ENCODE measurements around the gene PTPRM. TPM values are rescaled to one million over a fixed set of nuclear protein-coding genes. Genes with fewer than 3 reads are reported as not detected.

Gene PTPRM
- polyA plus RNA-seq, 2 of the 4 experiments (the other 2 are of a cell fraction) = 44.5 to 199 TPM

GRCh38 chr18:8391068-8391467 is 824.0 kb downstream of the PTPRM start:
- TF ChIP-seq RFX5 (IDR thresholded peaks at IDR 0.05) = no peak
- TF ChIP-seq CEBPB (IDR thresholded peaks at IDR 0.05) = no peak
- no peak for TF ChIP-seq NR3C1 (IDR thresholded peaks at IDR 0.05)
- TF ChIP-seq ZFP36 (IDR thresholded peaks at IDR 0.05; ENCODE audit: borderline replicate concordance, partially characterized antibody) = no peak
- TF ChIP-seq, protein P1, sequence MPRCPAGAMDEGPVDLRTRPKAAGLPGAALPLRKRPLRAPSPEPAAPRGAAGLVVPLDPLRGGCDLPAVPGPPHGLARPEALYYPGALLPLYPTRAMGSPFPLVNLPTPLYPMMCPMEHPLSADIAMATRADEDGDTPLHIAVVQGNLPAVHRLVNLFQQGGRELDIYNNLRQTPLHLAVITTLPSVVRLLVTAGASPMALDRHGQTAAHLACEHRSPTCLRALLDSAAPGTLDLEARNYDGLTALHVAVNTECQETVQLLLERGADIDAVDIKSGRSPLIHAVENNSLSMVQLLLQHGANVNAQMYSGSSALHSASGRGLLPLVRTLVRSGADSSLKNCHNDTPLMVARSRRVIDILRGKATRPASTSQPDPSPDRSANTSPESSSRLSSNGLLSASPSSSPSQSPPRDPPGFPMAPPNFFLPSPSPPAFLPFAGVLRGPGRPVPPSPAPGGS (IDR thresholded peaks at IDR 0.05) = no peak
- TF ChIP-seq FOSB (CRISPR knock-in tag; IDR thresholded peaks at IDR 0.05) = no peak
- TF ChIP-seq POLR2AphosphoS2 (conservative IDR thresholded peaks at IDR 0.05; ENCODE audit: low read length) = no peak
- no peak for TF ChIP-seq CBX2 (IDR thresholded peaks at IDR 0.05; ENCODE audit: borderline replicate concordance, low read depth)
- TF ChIP-seq CBX8 (IDR thresholded peaks at IDR 0.05) = no peak
- TF ChIP-seq KDM1A (IDR thresholded peaks at IDR 0.05; ENCODE audit: low read depth) = no peak
- TF ChIP-seq, protein P2, sequence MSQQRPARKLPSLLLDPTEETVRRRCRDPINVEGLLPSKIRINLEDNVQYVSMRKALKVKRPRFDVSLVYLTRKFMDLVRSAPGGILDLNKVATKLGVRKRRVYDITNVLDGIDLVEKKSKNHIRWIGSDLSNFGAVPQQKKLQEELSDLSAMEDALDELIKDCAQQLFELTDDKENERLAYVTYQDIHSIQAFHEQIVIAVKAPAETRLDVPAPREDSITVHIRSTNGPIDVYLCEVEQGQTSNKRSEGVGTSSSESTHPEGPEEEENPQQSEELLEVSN (IDR thresholded peaks at IDR 0.05; ENCODE audit: borderline replicate concordance, low read depth) = no peak
- WGBS (ENCODE audit: missing lambda C conversion rate) = 92% methylated on average over 2 of the region's 2 CpGs
- POLR2A ChIA-PET = no interaction called here
- Histone ChIP-seq H3K4me3 (no peak overlapping the region), H3K4me1 (peaks cover 6% of the 10 kb centered on the region; the same call in 1 of the 3 replicates), H3K27ac (no peak overlapping the region), H3K4me2 (no peak overlapping the region), H3K9me3 (no peaks in the 10 kb centered on the region)
- no peak for ATAC-seq
- CTCF ChIA-PET = interaction anchor here (1.2 to 1.3 kb wide), 3 partner anchors 18 to 1118 kb away, joined by 3 to 4 read pairs (median 3); no protein-coding TSS in a partner anchor
- FAIRE-seq = no peak
- DNase-seq (ENCODE audit: low read depth in 1 of 2, low spot score in 1 of 2) = no peak

GRCh38 chr18:8396254-8396653 is 829.1 kb downstream of the PTPRM start:
- H3K9me3 ChIP-seq = no peaks in the 10 kb centered on the region
- POLR2A ChIA-PET = no interaction called here
- CTCF ChIA-PET = interaction anchor here (1.1 kb wide), 1 partner anchor 10 kb away, joined by 4 read pairs; no protein-coding TSS in a partner anchor
- 82% methylated on average over 7 of the region's 7 CpGs for WGBS (ENCODE audit: missing lambda C conversion rate)
- H3K4me2 ChIP-seq = no peak overlapping the region
- FAIRE-seq (no peak), ATAC-seq (no peak), DNase-seq (ENCODE audit: low read depth in 1 of 2, low spot score in 1 of 2) (no peak)
- no peaks in the 10 kb centered on the region for H3K4me1 ChIP-seq
- no peak overlapping the region for H3K27ac ChIP-seq
- no peak overlapping the region for H3K4me3 ChIP-seq
- TF ChIP-seq RFX5 (IDR thresholded peaks at IDR 0.05) (no peak), HOXA7 (CRISPR knock-in tag; IDR thresholded peaks at IDR 0.05) (no peak), ZSCAN20 (CRISPR knock-in tag; IDR thresholded peaks at IDR 0.05) (no peak), POLR2A (IDR thresholded peaks at IDR 0.05; ENCODE audit: low read length) (no peak), ELK1 (IDR thresholded peaks at IDR 0.05; ENCODE audit: low read depth, low read length) (no peak), REST (IDR thresholded peaks at IDR 0.05) (no peak), TFCP2L1 (CRISPR knock-in tag; IDR thresholded peaks at IDR 0.05) (no peak), RCOR1 (IDR thresholded peaks at IDR 0.05; ENCODE audit: low read depth, low read length) (no peak), JUN (IDR thresholded peaks at IDR 0.05) (no peak), MAZ (IDR thresholded peaks at IDR 0.05; ENCODE audit: borderline replicate concordance, low read depth, low read length) (no peak), CTCF (IDR thresholded peaks at IDR 0.05) (no peak), CEBPB (IDR thresholded peaks at IDR 0.05) (no peak), RNF2 (IDR thresholded peaks at IDR 0.05; ENCODE audit: borderline replicate concordance, low read depth) (no peak), MAFK (IDR thresholded peaks at IDR 0.05; ENCODE audit: partially characterized antibody) (no peak)
- TF ChIP-seq, protein P1 (IDR thresholded peaks at IDR 0.05) = no peak
- TF ChIP-seq, protein P3, sequence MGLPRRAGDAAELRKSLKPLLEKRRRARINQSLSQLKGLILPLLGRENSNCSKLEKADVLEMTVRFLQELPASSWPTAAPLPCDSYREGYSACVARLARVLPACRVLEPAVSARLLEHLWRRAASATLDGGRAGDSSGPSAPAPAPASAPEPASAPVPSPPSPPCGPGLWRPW (IDR thresholded peaks at IDR 0.05) = no peak
